Measurements from ENCODE around the gene GULP1. TPM values are rescaled to one million over a fixed set of nuclear protein-coding genes. Genes with fewer than 3 reads are reported as not detected.

The GULP1 gene
- total RNA-seq, 3 donors from 2014 or later = 9.0 to 35.7 (median 15.1) TPM

GRCh38 chr2:188440849-188441248, 149.2 kb downstream of the GULP1 start:
- Histone ChIP-seq H3K4me3 (no peak overlapping the region), H3K36me3 (ENCODE audit: low read depth) (no peaks in the 10 kb centered on the region), H3K9me3 (no peaks in the 10 kb centered on the region), H3K4me1 (ENCODE audit: low read depth) (no peaks in the 10 kb centered on the region)
- intact Hi-C loops (cut with DNase I, micrococcal nuclease) = no loop called here
- TF ChIP-seq CTCF (IDR thresholded peaks at IDR 0.05) = no peak
- no peak for ATAC-seq
- no peak for DNase-seq

GRCh38 chr2:188441288-188441947, 149.7 kb downstream of the GULP1 start:
- Histone ChIP-seq H3K4me1 (ENCODE audit: low read depth) (no peaks in the 10 kb centered on the region), H3K9me3 (no peaks in the 10 kb centered on the region), H3K4me3 (no peak overlapping the region), H3K36me3 (ENCODE audit: low read depth) (no peaks in the 10 kb centered on the region)
- no peak for ATAC-seq
- no peak for DNase-seq
- intact Hi-C loops (cut with DNase I, micrococcal nuclease) = no loop called here
- no peak for TF ChIP-seq CTCF (IDR thresholded peaks at IDR 0.05)

GRCh38 chr2:188443207-188443606, 151.5 kb downstream of the GULP1 start:
- Histone ChIP-seq H3K4me3 (no peak overlapping the region), H3K4me1 (ENCODE audit: low read depth) (no peaks in the 10 kb centered on the region), H3K9me3 (no peaks in the 10 kb centered on the region), H3K36me3 (ENCODE audit: low read depth) (no peaks in the 10 kb centered on the region)
- no peak for DNase-seq
- no peak for TF ChIP-seq CTCF (IDR thresholded peaks at IDR 0.05)
- intact Hi-C loops (cut with DNase I, micrococcal nuclease) = no loop called here
- no peak for ATAC-seq

GRCh38 chr2:188444106-188444835, 152.6 kb downstream of the GULP1 start:
- Histone ChIP-seq H3K36me3 (ENCODE audit: low read depth) (no peaks in the 10 kb centered on the region), H3K4me1 (ENCODE audit: low read depth) (no peaks in the 10 kb centered on the region), H3K9me3 (no peaks in the 10 kb centered on the region), H3K4me3 (no peak overlapping the region)
- DNase-seq (no peak), ATAC-seq (no peak)
- TF ChIP-seq CTCF (IDR thresholded peaks at IDR 0.05) = no peak
- intact Hi-C loops (cut with DNase I, micrococcal nuclease) = no loop called here

GRCh38 chr2:188449561-188449960, 157.9 kb downstream of the GULP1 start:
- no peak for TF ChIP-seq CTCF (IDR thresholded peaks at IDR 0.05)
- ATAC-seq (no peak), DNase-seq (no peak)
- Histone ChIP-seq H3K4me3 (no peak overlapping the region), H3K9me3 (no peaks in the 10 kb centered on the region), H3K36me3 (ENCODE audit: low read depth) (no peaks in the 10 kb centered on the region), H3K4me1 (ENCODE audit: low read depth) (no peaks in the 10 kb centered on the region)
- intact Hi-C loops (cut with DNase I, micrococcal nuclease) = no loop called here
